ENCODE data around the gene LMAN2L.
A peak's percentile ranks its signal among the peaks of the same experiment; 100 is the strongest.
"Not testable (repeated sequence)": the region's sequence is repeated elsewhere in the genome, so short reads cannot be mapped to it uniquely, and the experiment has no call there.

The LMAN2L gene

DNA sequence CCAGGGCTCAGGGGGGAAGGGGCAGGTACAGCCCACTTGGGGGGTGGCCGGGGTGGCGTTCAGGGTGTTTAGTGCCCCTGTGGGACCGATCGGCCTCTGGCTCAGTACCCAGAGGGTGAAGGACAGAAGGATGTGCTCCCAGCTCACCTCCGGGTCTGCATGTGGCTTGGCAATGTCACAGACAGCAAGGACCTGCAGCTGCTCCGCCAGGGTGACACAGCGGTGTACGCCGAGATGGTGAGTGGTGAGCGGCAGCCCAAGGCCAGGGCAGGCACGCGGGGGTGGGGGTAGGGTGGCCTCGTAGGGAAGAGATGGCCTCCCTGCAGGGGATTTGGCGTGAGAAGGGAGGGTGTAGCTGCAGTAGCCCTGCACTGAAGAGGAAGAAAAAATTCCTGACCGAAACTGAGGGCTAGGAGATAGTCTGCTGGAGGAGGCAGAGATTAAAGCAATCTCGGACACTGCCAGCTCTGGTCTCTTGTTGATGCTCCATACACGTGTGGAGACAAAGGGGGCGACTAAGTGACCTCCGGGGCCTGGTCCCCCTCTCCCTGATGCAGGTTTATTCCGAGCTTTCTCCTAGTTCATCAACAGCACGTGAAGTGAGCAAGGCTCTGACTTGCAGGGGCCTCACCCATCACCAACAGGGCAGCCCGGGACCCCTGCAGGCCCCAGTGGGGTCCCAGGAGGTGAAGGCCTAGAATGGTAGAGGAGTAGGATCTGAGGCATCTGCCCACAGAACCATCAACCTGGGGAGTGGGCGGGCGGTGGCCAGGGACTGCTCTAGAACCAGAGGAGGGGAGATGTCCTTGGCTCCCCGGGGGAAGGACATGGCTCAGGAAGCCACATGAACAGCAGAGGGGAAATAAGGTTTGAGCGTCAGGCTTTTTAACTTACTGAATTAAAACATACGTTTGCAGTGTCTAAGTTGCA lies 51.9 kb downstream of the LMAN2L start:
- no peak for DNase-seq (ENCODE audit: low spot score)

DNA sequence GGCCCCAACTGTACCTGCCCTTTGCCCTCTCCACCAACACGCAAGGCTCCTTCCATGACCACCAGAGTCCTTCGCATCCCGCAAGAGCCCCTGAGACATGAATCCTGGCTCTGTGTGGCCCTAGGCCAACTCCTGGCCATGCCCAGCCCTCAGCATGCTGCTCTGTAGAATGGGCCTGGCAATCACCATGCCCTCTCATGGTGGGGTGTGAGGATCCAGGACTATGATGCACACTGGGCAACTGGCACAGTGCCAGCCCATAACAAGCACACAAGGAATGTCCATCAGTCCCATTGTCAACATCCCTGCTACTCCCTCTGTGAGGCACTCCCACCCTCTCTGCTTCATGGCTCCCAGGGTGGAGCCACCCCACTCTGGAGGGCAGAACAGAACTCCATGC lies 52.6 kb downstream of the LMAN2L start:
- DNase-seq (ENCODE audit: low spot score) = no peak

DNA sequence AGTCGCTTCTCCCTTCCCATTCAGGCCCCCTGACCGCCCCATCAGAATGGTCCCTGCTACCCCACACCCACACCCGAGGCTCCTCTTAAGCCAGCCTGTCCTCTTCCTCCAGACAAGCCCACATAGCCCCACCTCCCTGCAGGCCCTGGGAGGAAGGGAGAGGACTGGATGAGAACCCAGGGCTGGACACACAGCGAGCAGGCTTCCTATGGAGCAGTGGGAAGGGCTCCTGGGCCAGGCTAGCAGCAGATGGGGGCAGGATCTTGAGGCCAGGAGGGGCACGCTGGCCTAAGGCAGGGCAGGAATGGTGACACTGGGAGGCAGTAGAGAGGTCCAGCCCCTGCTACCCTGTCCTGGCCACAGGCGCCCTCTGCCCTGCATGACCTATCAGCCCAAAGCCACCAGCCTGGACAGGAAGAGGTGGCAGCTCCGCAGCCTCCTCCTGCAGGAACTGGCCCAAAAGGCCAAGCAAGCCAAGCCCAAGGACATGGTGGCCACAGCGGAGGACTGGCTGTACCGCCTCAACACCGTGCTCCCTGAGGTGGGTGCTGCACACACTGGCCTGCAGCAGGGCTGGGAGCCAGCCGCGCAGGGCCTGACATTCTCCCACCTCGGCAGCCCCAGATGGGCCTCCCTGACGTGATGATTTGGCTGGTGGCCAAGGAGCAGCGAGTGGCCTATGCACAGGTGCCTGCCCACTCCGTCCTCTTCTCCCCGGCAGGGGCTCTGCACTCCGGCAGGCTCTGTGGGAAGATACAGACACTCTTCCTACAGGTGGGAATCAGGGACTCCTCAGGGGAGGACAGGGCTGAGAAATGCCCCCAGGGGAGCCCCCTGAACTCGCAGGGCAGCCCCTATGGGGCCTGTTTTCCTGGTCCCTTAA lies 54.0 kb downstream of the LMAN2L start:
- DNase-seq (ENCODE audit: low spot score) = peak; percentile 30

DNA sequence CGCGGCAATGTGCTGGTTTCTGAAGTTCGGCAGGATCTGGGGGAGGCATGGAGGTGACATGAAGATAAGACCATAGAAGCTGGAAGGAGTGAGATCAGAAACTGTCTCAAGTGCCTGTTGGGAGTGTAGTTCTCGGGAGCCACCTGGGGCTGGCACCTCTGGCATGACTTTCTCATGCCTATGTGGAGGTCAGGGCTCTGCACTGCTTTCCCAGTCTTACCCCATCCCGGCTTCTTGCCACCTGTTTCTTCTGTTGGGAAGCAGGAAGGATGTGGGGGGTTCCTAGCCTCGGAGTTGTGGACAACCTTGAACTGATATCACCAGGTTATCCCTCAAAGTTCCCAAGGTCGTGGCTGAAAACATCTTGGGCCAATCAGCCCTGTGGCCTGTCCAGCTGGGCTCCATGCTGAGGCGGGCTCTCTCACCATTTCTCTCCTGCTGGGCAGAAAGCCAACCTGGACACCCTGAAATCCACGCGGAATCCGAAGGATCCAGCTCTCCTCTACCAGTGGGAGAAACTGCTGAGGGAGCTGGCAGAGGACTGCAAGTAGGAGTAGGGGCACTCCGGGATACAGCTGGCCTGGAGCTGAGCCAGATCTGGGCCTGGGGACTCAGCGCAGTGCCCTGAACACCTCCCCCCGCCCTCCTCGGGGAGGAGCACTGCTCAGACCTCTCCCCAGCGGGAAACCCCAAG lies 54.8 kb downstream of the LMAN2L start:
- DNase-seq (ENCODE audit: low spot score) = no peak

DNA sequence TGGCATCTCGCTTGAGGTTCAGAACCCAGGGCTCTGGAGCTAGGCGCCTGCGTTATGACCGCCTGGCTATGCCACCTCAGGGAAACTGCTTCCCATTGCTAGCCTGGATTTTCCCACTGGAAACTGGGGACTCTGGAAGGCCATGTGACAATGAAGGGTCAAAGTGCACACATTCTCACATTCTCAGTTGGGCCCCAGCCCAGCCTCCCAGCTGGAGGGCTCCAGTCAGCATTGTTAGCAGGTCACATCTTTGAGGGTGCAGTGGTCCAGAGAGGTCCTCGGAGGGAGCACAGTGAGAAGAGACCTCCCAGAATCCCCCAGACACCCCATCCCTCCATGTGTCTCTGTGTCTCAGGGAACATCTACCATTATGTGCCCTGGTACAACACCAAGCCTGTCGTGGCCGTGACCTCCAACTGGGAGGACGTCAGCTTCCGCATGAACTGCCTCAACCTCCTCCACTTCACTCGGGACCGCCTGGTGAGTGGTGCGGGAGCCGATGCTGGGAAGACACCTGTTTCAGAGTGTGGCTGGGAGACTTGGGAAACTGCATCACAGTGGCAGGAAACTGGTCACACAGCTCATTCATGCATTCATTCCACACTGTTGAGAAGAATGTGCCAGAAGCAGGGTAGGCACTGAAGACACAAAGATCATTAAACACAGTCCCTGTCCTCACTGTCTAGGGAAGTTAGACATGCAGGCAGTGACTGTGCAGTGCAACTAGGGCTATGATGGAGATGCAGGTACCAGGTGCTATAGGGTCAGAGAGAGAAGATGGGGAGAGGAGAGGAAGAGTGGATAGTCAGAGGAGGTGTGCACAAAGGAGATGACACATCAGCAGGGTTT lies 55.7 kb downstream of the LMAN2L start:
- no peak for DNase-seq (ENCODE audit: low spot score)

DNA sequence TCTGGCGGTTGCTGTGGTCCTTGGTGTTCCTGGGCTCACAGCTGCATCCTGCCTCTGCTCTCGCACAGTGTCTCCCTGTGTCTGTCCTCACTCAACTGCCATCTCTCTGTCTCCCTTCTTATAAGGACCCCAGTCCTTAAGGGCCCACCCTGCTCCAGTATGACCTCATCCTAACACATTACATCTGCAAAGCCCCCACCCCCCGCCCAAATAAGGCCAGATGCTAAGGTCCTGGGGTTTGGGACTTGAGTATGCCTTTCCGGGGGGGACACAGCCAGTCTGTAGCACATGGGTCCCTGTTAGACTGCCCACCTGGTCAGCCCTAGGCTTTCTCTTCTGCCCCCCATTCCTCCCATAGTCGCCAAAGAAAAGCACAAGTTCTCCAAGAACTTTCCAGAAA lies 56.6 kb downstream of the LMAN2L start:
- no peak for DNase-seq (ENCODE audit: low spot score)

DNA sequence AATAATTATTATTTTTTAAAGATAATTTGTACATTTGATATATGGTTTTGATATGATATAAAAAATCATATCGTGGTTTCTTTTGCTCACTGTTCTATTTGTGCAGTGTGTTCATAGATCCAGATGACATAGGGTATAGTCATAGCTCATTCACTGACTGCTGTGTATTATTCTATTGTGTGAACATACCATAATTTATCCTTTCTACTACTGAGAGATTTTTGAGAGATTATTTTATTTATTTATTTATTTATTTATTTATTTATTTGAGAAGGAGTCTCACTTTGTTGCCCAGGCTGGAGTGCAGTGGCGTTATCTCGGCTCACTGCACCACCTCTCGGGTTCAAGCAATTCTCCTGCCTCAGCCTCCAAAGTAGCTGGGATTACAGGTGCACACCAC lies 58.3 kb downstream of the LMAN2L start:
- no peak for DNase-seq (ENCODE audit: low spot score)

DNA sequence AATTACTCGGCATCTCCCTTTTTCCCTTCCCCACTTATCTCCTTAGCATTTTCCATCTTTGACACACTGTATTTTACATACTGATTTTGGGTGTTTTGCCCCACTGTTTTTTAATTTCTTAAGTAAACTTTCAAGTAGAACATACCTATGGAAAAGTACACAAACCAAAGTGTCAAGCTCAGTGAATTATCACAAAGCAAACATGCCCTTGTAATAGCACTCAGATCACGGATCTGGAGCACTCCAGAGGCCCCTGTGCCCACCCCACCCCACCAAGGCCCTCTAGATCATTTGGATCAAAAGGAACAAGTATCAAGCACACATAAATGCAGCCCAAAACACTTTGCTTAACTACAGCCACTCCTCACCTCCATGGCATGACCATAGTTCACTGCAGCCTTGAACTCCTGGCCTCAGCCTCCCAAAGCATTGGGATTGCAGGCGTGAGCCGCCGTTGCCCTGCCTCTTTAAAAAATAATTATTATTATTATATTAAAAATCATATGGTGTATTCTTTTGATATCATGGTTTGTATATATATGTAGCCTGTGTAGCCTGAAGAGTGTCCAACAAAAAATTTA lies 59.2 kb downstream of the LMAN2L start:
- DNase-seq (ENCODE audit: low spot score) = no peak

DNA sequence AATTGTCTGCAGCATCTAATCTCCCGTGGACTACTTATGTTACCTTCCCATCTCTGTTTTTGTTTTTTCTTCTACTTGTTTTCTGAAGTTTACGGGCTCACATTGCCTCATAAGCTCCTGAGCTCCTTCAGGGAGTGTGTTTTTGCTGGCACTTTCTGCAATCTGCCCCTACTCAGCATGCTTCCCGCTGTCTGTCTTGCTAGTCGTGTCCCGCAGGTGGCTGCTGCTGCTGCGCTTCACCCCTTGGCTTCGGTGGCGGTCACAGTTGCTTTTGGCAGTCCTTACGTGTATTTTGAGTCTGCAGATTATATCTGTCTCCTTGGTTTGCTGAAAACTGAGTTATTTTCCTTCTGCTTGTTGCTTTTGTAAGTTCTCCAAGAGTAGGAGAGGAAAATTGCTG lies 60.0 kb downstream of the LMAN2L start:
- no peak for DNase-seq (ENCODE audit: low spot score)

DNA sequence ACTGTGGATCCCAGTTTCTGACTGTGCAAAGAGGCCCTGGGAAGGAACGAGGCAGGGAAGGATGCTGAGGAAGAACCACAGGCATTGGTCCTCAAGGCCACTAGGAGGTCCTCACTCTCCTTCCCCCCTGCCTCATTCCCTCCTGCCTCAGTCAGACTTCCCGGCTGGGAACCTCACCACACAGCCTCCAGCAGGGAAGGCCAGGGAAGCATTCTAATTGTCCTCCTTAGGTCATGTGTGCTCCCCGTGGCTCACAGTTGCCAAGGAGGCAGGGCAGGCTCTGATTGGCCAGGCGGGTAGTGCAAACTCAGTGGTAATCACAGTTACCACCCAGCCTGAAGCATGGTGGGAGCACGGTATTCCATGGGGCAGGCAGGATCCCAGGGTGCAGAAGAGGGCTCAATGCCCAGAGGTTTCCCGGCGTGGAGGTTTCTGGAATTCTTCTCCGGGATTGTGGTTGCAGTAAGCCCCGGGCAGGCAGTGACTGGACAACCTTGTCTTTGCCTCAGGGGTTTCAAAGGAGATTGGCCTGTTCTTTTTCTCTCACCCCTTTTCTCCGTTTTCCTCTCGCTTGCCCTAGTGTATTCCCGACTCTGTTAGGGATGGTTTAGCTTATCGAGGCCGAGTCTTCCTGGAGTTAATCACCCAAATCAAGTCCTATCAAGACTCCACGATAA lies 70.2 kb downstream of the LMAN2L start:
- DNase-seq (ENCODE audit: low spot score) = no peak

DNA sequence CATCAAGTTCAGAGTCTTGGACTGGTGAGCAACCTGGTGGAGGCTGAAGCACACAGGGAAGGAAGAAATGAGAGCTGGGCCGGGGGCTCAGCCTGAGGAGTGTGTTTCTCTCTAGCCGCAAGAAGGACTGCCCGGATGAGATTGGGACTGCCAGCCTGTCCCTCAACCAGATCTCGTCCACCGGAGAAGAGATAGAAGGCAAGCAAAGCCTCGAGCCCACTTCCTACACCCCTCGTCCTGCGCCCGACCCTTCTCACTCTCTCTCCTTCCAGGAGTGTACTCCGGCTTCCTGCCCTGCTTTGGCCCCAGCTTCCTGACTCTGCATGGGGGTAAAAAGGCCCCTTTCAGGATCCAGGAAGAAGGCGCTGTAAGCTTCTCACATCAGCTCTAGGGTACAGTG lies 71.1 kb downstream of the LMAN2L start:
- no peak for DNase-seq (ENCODE audit: low spot score)

DNA sequence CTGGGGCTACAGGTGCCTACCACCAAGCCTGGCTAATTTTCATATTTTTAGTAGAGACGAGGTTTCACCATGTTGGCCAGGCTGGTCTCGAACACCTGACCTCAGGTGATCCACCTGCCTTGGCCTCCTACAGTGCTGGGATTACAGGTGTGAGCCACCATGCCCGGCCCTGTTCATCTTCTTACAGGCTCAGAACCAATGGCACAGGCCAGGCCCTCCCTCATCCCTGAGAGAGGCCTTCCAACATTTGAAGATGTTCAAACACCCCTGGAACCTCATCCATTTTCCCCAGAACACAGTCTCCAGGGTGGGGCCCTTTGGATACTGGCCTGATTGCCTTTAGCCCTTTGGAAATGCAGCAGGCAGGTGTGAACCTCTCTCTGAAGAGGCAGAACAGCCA lies 74.1 kb downstream of the LMAN2L start:
- not testable (repeated sequence) for DNase-seq (ENCODE audit: low spot score)

DNA sequence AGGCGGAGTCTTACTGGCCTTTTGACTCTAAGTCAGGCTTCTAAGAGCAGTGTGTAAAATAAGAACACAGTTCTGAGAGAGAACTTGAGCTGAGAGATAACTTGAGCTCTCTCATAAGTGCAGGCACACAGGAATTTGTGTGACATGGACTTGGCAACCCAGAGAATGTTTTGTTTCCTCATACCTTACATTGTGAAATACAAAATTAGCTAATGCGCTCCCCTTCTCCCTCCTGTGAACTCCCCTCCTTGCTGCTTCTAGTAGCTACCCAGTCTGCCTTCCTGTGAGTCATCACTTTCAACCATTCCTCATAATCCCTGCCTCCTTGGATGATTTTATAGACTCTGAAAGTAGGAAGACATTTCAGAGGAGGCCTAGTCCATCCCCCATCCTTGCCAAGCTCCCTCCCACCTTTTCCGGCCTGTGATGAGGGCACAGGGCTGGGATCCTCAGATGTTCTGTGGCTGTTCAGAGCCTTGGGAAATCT lies 74.7 kb downstream of the LMAN2L start:
- DNase-seq (ENCODE audit: low spot score) = no peak

DNA sequence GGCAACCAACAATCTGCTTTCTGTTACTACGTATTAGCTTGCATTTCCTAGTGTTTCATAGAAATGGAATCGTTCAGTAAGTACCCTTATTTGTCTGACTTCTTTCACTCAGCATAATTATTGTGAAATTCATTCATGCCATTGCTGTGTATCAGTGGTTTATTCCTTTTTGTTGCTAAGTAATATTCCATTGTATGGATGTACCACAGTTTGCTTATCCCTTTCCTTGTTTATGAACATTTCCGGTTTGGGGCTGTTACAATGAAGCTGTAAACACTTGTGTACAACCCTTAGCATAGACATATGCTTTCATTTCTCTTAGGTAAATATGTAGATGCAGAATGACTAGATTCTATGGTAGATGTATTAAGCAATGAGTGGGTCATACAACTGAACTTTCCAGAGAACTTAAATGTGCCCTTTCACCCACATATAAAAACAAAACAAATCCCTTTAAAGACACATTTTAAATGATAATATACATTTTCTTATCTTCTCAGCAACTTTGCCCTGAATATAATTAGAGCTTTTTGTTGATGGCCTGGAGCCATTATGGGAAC lies 75.4 kb downstream of the LMAN2L start:
- no peak for DNase-seq (ENCODE audit: low spot score)

DNA sequence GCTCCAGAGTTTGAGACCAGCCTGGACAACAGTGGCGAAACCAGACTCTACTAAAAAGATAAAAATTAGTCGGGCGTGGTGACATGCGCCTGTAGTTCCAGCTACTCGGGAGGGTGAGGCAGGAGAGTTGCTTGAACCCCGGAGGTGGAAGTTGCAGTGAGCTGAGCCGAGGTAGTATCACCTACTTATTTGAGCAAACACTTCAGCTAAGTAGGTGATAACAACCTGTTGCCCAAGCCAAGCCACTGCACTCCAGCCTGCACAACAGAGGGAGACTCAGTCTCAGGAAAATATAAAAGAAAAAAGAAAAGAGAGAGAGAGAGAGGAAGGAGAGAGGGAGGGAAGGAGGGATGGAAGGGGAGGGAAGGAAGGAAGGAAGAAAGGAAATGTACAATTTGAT lies 76.0 kb downstream of the LMAN2L start:
- DNase-seq (ENCODE audit: low spot score) = no peak

DNA sequence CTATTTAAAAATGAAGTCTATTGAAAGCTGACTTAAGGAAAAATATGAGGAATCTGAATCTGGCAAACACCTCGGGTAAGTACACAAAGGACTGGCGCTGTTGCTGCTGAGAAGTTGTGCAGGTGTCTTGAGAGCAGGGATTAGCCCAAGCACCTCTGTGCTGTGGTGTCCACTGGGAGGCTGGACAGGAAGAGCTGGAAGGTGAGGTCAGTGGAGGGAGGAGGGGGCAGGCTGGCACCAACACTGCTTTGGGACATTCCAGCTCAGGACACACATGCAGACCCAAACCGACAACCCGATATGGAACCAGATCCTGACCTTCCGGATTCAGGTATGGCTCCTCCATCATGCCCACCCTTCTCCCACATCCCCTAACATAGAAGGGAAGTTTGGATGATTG lies 76.7 kb downstream of the LMAN2L start:
- no peak for DNase-seq (ENCODE audit: low spot score)

DNA sequence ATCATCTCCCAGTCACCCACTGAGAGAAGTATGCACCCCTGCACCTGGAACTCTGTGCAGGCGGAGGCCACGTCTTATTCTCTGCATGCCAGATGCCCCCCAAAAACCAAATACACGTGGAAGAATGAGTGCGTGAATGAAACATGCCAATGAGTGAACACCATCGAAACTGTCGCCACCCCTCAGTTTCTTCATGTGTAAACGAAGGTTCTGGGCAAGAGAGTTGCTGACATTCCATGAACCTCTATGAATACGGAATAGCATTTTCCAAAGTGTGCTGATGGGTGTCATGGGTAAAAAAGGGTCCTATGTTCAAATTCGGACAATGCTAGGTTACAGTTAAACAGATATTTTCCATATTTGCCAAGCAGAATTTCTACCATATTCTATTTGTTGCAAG lies 77.5 kb downstream of the LMAN2L start:
- no peak for DNase-seq (ENCODE audit: low spot score)

DNA sequence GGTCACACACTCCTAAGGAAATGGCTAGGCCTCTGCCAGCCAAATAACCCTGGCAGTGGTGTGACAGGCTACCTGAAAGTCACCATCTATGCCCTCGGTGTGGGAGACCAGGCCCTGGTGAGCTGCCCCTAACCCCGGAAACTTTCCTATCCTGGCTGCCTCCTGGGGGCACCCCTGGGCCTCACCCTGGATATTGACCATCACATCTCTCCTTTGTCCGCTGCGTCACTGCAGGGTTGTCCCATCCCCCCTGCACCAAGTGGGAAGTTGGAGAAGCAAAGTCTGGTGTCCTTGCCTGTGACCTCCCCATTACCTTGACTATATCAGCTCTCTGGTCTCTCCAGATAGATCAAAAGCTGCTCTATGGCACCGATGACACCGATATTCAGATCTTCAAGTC lies 78.5 kb downstream of the LMAN2L start:
- DNase-seq (ENCODE audit: low spot score) = no peak

DNA sequence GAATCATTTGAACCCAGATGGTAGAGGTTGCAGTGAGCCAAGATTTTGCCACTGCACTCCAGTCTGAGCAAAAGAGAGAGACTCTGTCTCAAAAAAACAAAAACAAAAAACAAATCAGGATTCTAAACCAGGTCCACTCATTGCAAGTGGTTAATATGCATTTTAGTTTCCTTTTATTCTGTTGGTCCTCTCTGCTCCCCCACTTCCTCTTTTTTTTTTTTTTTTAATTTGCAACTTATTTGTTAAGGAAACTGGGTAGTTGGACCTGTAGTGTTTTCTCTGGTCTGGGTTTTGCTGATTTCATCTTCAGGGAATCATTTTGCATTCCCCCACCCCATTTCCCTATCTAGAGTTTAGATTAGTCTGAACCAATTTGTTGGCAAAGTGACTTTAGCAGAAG lies 83.3 kb downstream of the LMAN2L start:
- peak; percentile 45 for DNase-seq (ENCODE audit: low spot score)

All from NAMALWA (cell line).